Esophagus muscularis mucosa (tissue), 4 donors: ENCODE data around the gene CCDC9B. TPM values are rescaled to one million over a fixed set of nuclear protein-coding genes. Genes with fewer than 3 reads are reported as not detected.

Experiments
- DNase-seq: peaks from one replicate; pipeline ENCODE4 v3.0.0-alpha.2; 2017; ENCODE audit errors: extremely low spot score
- H3K27ac ChIP-seq, 4 donors: fragments of 200-600 bp; sonication (generic); replicated peaks in 1 of 4; 1 replicate in 3 of 4; 2 replicates in 1 of 4; pipeline ENCODE4 v1.5.1; 2016 to 2019; ENCODE audit warnings: mild to moderate bottlenecking in 1 of 4
- H3K27me3 ChIP-seq, 4 donors: fragments of 200-600 bp; sonication (generic); one replicate each; pipeline versions ENCODE4 v1.5.1 to v1.6.0; 2016 to 2019
- H3K36me3 ChIP-seq, 4 donors: fragments of 200-600 bp; sonication (generic); one replicate each; pipeline ENCODE4 v1.5.1; 2016 to 2019
- H3K4me1 ChIP-seq, 4 donors: fragments of 200-600 bp; sonication (generic); one replicate each; pipeline ENCODE4 v1.5.1; 2016 to 2019
- H3K4me3 ChIP-seq, 4 donors: fragments of 200-600 bp; sonication (generic); 1 replicate in 2 of 4; 2 replicates in 2 of 4; pipeline ENCODE4 v1.5.1; 2016 to 2019; ENCODE audit warnings: mild to moderate bottlenecking in 4 of 4, moderate library complexity in 1 of 4
- H3K9me3 ChIP-seq, 4 donors: fragments of 200-600 bp; sonication (generic); 1 replicate in 3 of 4; 2 replicates in 1 of 4; pipeline ENCODE4 v1.5.1; 2016 to 2019
- EP300 ChIP-seq: sonication (generic); formaldehyde crosslinking; IDR thresholded peaks from one replicate; pipeline ENCODE4 v1.6.1; 2017; ENCODE audit warnings: antibody characterized with exemption
- POLR2A ChIP-seq: fragments of 450-650 bp; IDR thresholded peaks from one replicate; pipeline ENCODE4 v1.6.1; 2017; ENCODE audit warnings: antibody characterized with exemption, moderate library complexity, mild to moderate bottlenecking, low read depth
- POLR2AphosphoS5 ChIP-seq, 2 donors: sonication (generic); formaldehyde crosslinking; IDR thresholded peaks; one replicate each; pipeline ENCODE4 v1.6.1; 2017; ENCODE audit warnings: antibody characterized with exemption in 2 of 2
- WGBS: methylation state at CpG from one replicate; pipeline ENCODE4 v1.1.5; 2018; 5-methylcytosine and 5-hydroxymethylcytosine counted together
- intact Hi-C: fragments of 100-400 bp; cut with DNase I; formaldehyde crosslinking; loops from one replicate; pipeline ENCODE4 v1.15.1; 2023
- total RNA-seq, 4 donors: library from RNA; depleted of rRNA; stranded (reverse); fragments of >200 nt; gene quantifications; one replicate each; pipeline versions ENCODE4 v1.1.0 to v1.2.1, GENCODE V29; 2016
- TF ChIP-seq, protein P1 (sequence below), 3 experiments: fragments of 200-600 bp in 2 of 3; fragments of 450-650 bp in 1 of 3; sonication (generic) in 2 of 3; IDR thresholded peaks; one replicate each; pipeline ENCODE4 v1.5.1; 2017 to 2019; ENCODE audit warnings: antibody characterized with exemption in 3 of 3, mild to moderate bottlenecking in 2 of 3, moderate library complexity in 1 of 3

CCDC9B gene
- total RNA-seq, 4 donors from 2014 or later, result 22.9 to 82.6 (median 56.3) TPM

- DNase-seq, result no peak
- intact Hi-C loops, result loop anchor here (2.0 kb wide), 1 partner anchor 16 kb away; the partner anchor contains the start of gene INAFM2
- TF ChIP-seq POLR2A (no peak), EP300 (no peak), POLR2AphosphoS5 (IDR thresholded peaks at IDR 0.05) (peak; percentile 68 to 92)
- H3K36me3 ChIP-seq, result peaks cover 8 to 36% (median 26%) of the 10 kb centered on the region in 4 donors
- H3K27me3 ChIP-seq, result no peaks in the 10 kb centered on the region
- H3K4me1 ChIP-seq, result peaks cover 94 to 100% (median 98%) of the 10 kb centered on the region in 4 donors
- 62% methylated on average over 7 of the region's 11 CpGs for WGBS
- no peaks in the 10 kb centered on the region for H3K9me3 ChIP-seq
- H3K27ac ChIP-seq, result peak overlapping the region; percentile 96 to 98 (median 98)
- H3K4me3 ChIP-seq, result peak overlapping the region; percentile 56 to 65 (median 64)
Observed at GRCh38 chr15:40338921-40339620, 1.7 kb downstream of the CCDC9B start.

GRCh38 chr15:40338041-40338657, 2.6 kb downstream of the CCDC9B start:
- Histone ChIP-seq H3K27ac (peak overlapping the region; percentile 96 to 98 (median 98)), H3K36me3 (peaks cover 8 to 36% (median 26%) of the 10 kb centered on the region in 4 donors), H3K4me1 (peaks cover 94 to 100% (median 98%) of the 10 kb centered on the region in 4 donors), H3K27me3 (no peaks in the 10 kb centered on the region), H3K9me3 (no peaks in the 10 kb centered on the region), H3K4me3 (peak overlapping the region; percentile 56 to 65 (median 64))
- no peak for DNase-seq
- WGBS, result 31% methylated on average over 11 of the region's 11 CpGs
- TF ChIP-seq EP300, result no peak
- no peak for TF ChIP-seq POLR2A
- TF ChIP-seq, protein P1, sequence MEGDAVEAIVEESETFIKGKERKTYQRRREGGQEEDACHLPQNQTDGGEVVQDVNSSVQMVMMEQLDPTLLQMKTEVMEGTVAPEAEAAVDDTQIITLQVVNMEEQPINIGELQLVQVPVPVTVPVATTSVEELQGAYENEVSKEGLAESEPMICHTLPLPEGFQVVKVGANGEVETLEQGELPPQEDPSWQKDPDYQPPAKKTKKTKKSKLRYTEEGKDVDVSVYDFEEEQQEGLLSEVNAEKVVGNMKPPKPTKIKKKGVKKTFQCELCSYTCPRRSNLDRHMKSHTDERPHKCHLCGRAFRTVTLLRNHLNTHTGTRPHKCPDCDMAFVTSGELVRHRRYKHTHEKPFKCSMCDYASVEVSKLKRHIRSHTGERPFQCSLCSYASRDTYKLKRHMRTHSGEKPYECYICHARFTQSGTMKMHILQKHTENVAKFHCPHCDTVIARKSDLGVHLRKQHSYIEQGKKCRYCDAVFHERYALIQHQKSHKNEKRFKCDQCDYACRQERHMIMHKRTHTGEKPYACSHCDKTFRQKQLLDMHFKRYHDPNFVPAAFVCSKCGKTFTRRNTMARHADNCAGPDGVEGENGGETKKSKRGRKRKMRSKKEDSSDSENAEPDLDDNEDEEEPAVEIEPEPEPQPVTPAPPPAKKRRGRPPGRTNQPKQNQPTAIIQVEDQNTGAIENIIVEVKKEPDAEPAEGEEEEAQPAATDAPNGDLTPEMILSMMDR (IDR thresholded peaks at IDR 0.05), result peak; percentile 66 to 79 (median 67)
- TF ChIP-seq POLR2AphosphoS5 (IDR thresholded peaks at IDR 0.05), result peak in 1 of 2 donors; percentile 38
- intact Hi-C loops, result loop anchor here (2.0 kb wide), 1 partner anchor 15 kb away; the partner anchor contains the start of gene INAFM2

DNA sequence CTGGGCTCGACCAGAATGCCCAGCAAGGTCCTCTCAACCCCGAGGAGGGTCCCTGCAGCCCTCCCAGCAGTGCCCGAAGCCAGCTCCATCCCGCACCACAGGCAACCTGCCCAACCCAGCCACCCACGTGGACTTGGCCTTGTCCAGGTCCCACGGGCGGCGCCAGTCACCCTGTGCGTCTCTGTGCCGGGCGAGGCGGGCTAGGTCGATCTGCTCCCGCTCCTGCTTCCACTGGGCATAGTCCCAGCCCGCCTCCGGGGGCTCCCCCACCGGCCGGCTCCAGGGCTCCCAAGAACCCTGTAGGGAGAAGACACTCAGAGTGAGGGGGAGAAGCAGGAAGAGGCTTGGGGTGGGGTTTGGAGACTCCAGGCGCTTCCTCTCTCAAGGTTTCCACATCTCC, 3.1 kb downstream of the CCDC9B start:
- 56% methylated on average over 7 of the region's 19 CpGs for WGBS
- intact Hi-C loops, result no loop called here
- H3K27ac ChIP-seq, result peak overlapping the region; percentile 96 to 98 (median 98)
- DNase-seq, result no peak
- H3K36me3 ChIP-seq, result peaks cover 8 to 36% (median 26%) of the 10 kb centered on the region in 4 donors
- TF ChIP-seq POLR2A (no peak), EP300 (no peak), POLR2AphosphoS5 (IDR thresholded peaks at IDR 0.05) (no peak)
- TF ChIP-seq, protein P1 (IDR thresholded peaks at IDR 0.05), result no peak
- no peaks in the 10 kb centered on the region for H3K9me3 ChIP-seq
- peaks cover 90 to 100% (median 98%) of the 10 kb centered on the region in 4 donors for H3K4me1 ChIP-seq
- H3K4me3 ChIP-seq, result peak overlapping the region; percentile 56 to 65 (median 64)
- H3K27me3 ChIP-seq, result no peaks in the 10 kb centered on the region

DNA sequence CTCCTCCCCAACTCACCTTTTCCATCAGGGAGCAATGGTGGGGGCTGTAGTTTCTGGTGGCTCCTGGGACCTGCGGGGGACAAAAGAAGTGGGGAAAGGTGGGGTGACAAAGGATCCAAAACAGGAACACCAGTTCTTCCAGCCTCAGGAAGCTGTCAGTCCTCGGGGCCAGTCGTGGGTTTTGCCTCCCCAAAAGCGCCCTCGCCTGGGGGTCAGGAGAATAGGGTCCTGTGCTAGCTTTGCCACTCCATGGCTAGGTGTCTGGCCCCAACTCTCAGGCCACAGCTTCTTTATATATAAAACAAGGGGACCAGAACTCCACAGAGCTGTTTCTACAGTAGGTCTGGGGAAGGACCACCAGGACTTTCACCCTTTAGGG, 4.0 kb downstream of the CCDC9B start:
- TF ChIP-seq POLR2A (no peak), EP300 (no peak), POLR2AphosphoS5 (IDR thresholded peaks at IDR 0.05) (no peak)
- TF ChIP-seq, protein P1 (IDR thresholded peaks at IDR 0.05), result peak in 1 of 3 experiments; percentile 6
- Histone ChIP-seq H3K4me3 (no peak overlapping the region), H3K9me3 (no peaks in the 10 kb centered on the region), H3K4me1 (peaks cover 83 to 100% (median 100%) of the 10 kb centered on the region in 4 donors), H3K27me3 (no peaks in the 10 kb centered on the region), H3K36me3 (peaks cover 8 to 36% (median 26%) of the 10 kb centered on the region in 4 donors), H3K27ac (peak overlapping the region; percentile 96 to 98 (median 98))
- no peak for DNase-seq
- 73% methylated on average over 5 of the region's 5 CpGs for WGBS
- intact Hi-C loops, result no loop called here
